Muscle of leg (tissue), 11 donors: ENCODE measurements around the gene BICDL1. TPM values are rescaled to one million over a fixed set of nuclear protein-coding genes. Genes with fewer than 3 reads are reported as not detected.

Experiments used
- DNase-seq: peaks from one replicate; pipeline ENCODE4 v3.0.0; 2013
- H3K27ac ChIP-seq: one replicate; pipeline ENCODE4 v1.5.1; 2013; ENCODE audit warnings: mild to moderate bottlenecking, low read length, control low read depth
- H3K27me3 ChIP-seq: one replicate; pipeline ENCODE4 v1.6.1; 2013; ENCODE audit warnings: low read length; ENCODE audit not compliant: control insufficient read depth, insufficient read depth
- H3K36me3 ChIP-seq: one replicate; pipeline ENCODE4 v1.6.1; 2013; ENCODE audit warnings: low read length; ENCODE audit not compliant: control insufficient read depth, insufficient read depth
- H3K4me1 ChIP-seq: one replicate; pipeline ENCODE4 v1.6.1; 2013; ENCODE audit warnings: low read length; ENCODE audit not compliant: control insufficient read depth, insufficient read depth
- H3K4me3 ChIP-seq: one replicate; pipeline ENCODE4 v1.5.1; 2013; ENCODE audit warnings: low read length, control low read depth
- H3K9me3 ChIP-seq: replicated peaks from 2 replicates; pipeline ENCODE4 v1.6.1; 2013; ENCODE audit warnings: low read depth, low read length; ENCODE audit not compliant: control insufficient read depth
- WGBS: methylation state at CpG from one replicate; pipeline ENCODE4 v1.1.5; 2013; ENCODE audit warnings: missing lambda C conversion rate; ENCODE audit not compliant: insufficient coverage; 5-methylcytosine and 5-hydroxymethylcytosine counted together
- polyA plus RNA-seq, 8 donors: library from polyadenylated mRNA; unstranded; fragments of 120-200 nt; gene quantifications; one replicate each; pipeline versions ENCODE4 v1.2.1 to v1.2.3, GENCODE V29; 2013; ENCODE audit warnings: inconsistent platforms in 1 of 8, low replicate concordance in 1 of 8; ENCODE audit not compliant: insufficient read length in 8 of 8, insufficient read depth in 1 of 8
- total RNA-seq: library from RNA; stranded (reverse); fragments of 120-200 nt; gene quantifications from one replicate; pipeline ENCODE4 v1.2.4, GENCODE V29; 2013

BICDL1 gene
- total and polyA plus RNA-seq, 9 donors: 1.3 to 6.4 (median 3.4) TPM

DNA sequence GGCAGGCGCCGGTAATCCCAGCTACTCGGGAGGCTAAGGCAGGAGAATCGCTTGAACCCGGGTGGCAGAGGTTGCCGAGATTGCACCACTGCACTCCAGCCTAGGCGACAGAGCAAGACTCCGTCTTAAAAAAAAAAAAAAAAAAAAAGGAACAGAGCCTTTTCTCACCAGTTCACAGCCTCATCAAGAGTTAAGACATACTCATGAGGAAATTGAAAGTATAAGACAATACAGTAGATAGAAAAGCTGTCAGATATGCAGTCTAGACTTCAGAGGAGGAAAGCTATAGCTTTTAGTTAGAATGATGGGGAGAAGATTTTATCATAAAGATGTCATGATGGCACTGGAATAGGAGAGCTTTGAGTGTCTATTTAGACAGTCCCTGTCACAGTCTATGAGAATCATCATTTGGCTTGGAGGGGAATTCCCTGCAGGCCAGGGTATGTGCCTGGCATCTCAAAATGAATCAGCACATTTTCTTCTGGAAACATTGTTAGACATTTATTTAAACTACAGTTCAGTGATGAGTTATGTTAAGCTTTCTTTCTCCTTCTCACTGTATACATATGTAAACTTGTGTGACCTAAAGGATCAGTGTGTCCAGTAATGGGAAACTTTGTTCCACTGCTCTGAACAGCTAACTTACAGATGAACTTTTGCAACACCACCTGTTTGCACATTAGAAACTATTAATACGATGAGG is 130.4 kb downstream of the BICDL1 start:
- WGBS: 86% methylated on average over 5 of the region's 9 CpGs
- peaks cover 23% of the 10 kb centered on the region for H3K4me1 ChIP-seq
- no peak overlapping the region for H3K4me3 ChIP-seq
- H3K36me3 ChIP-seq: peaks cover 19% of the 10 kb centered on the region
- DNase-seq: no peak
- no peak overlapping the region for H3K27ac ChIP-seq
- no peaks in the 10 kb centered on the region for H3K9me3 ChIP-seq
- H3K27me3 ChIP-seq: no peaks in the 10 kb centered on the region

DNA sequence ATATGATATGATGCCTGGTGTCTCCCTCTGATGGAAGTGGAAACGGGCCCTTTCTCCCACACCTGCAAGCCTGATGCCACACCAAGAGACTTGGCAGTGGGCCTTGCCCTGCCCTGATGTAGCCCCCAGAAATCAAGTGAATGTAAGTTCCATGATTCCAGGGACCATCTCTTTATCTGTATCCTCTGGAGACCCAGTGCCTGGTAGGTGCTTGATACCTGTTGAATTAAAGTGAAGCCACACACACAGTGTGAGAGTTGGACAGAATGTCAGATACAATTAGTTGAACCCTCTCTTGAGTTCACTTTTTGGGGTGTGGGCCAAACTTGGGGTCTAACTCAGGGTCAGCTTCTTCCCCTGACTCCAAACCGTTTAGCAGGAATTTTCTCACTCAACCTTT is 132.3 kb downstream of the BICDL1 start:
- no peak overlapping the region for H3K27ac ChIP-seq
- no peak overlapping the region for H3K4me3 ChIP-seq
- H3K36me3 ChIP-seq: peaks cover 13% of the 10 kb centered on the region
- no peak for DNase-seq
- H3K27me3 ChIP-seq: no peaks in the 10 kb centered on the region
- WGBS: no CpG with 5 or more reads among the region's 2 CpGs
- peaks cover 9% of the 10 kb centered on the region for H3K4me1 ChIP-seq
- no peaks in the 10 kb centered on the region for H3K9me3 ChIP-seq

- no peak for DNase-seq
- no peak overlapping the region for H3K27ac ChIP-seq
- H3K4me1 ChIP-seq: peaks cover 9% of the 10 kb centered on the region
- H3K4me3 ChIP-seq: no peak overlapping the region
- H3K36me3 ChIP-seq: peaks cover 18% of the 10 kb centered on the region
- WGBS: no CpG with 5 or more reads among the region's 4 CpGs
- no peaks in the 10 kb centered on the region for H3K9me3 ChIP-seq
- no peaks in the 10 kb centered on the region for H3K27me3 ChIP-seq
These were observed 132.8 kb downstream of the BICDL1 start for GRCh38 chr12:120121766-120122293.

DNA sequence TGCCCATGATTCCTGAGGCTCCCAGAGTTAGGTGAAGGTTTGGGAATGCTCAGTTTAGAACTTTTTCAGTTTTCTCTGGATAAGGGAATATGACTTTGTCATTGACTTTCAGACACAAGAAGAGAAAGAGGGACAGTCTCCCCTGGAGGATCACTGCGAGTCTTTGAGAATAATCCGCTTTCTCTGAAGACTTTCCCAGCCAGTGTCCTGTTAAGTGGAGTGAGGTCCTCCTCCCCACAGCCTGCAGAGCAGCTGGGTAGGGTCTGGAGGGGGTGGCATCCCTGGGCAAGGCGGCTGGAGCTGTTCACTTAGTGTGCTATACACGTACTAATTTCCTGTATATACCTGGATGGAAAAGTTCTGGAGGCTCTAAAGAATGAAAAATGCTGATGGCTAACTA is 136.0 kb downstream of the BICDL1 start:
- Histone ChIP-seq H3K4me1 (no peaks in the 10 kb centered on the region), H3K27ac (no peak overlapping the region)
- 93% methylated on average over 2 of the region's 4 CpGs for WGBS

GRCh38 chr12:120125792-120126634 is 137.0 kb downstream of the BICDL1 start:
- WGBS: 50% methylated on average over 1 of the region's 6 CpGs
- no peaks in the 10 kb centered on the region for H3K27me3 ChIP-seq
- H3K27ac ChIP-seq: peak overlapping the region; percentile 15
- H3K4me1 ChIP-seq: no peaks in the 10 kb centered on the region
- H3K36me3 ChIP-seq: peaks cover 50% of the 10 kb centered on the region
- no peak overlapping the region for H3K4me3 ChIP-seq
- DNase-seq: no peak
- H3K9me3 ChIP-seq: no peaks in the 10 kb centered on the region

More for the DNA sequence above, 136.0 kb downstream of the BICDL1 start:
- H3K36me3 ChIP-seq: peaks cover 40% of the 10 kb centered on the region
- no peaks in the 10 kb centered on the region for H3K27me3 ChIP-seq
- no peak overlapping the region for H3K4me3 ChIP-seq
- DNase-seq: no peak
- H3K9me3 ChIP-seq: no peaks in the 10 kb centered on the region

DNA sequence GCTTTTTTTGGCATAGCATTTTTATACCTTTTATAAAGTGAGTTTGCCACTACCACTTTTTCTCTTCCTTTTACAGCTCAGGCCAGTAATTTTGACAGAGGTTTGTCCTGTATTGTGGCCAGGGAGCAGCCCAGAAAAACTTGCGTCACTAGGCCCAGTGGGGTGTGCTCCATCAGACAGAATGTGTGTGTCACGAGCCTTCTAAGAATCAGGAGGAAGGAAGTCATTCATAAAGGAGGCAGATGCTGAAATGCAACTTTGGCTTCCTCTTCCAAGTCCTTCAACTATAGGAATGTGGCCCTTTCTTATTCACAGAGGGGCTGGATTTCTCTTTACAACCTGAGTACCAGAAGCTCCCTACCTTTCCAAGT is 137.6 kb downstream of the BICDL1 start:
- Histone ChIP-seq H3K27me3 (no peaks in the 10 kb centered on the region), H3K9me3 (no peaks in the 10 kb centered on the region), H3K4me3 (no peak overlapping the region), H3K36me3 (peaks cover 56% of the 10 kb centered on the region), H3K27ac (peak overlapping the region; percentile 15), H3K4me1 (no peaks in the 10 kb centered on the region)
- peak; percentile 82 for DNase-seq
- 50% methylated on average over 2 of the region's 2 CpGs for WGBS

DNA sequence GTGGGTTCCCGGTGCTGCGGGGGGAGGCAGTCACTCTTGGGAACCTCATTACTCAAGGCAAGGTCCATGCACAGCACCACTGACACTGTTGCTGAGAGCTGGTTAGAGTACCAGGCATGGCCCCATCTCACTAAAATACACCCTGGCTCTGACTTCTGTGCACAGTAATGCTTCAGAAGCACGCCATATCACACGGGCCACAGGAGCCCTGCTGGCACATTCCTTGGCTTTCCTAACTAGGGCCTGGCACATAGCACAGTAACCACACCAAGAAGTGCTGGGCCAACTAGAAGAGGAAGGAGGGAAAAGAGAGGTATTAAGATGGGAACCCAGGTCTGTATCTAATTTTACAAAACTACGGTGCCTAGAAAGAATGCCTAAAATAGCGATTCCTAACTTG is 141.0 kb downstream of the BICDL1 start:
- Histone ChIP-seq H3K4me1 (no peaks in the 10 kb centered on the region), H3K4me3 (no peak overlapping the region), H3K27ac (no peak overlapping the region), H3K36me3 (peaks cover 89% of the 10 kb centered on the region), H3K27me3 (no peaks in the 10 kb centered on the region), H3K9me3 (no peaks in the 10 kb centered on the region)
- WGBS: 92% methylated on average over 5 of the region's 6 CpGs
- DNase-seq: no peak

DNA sequence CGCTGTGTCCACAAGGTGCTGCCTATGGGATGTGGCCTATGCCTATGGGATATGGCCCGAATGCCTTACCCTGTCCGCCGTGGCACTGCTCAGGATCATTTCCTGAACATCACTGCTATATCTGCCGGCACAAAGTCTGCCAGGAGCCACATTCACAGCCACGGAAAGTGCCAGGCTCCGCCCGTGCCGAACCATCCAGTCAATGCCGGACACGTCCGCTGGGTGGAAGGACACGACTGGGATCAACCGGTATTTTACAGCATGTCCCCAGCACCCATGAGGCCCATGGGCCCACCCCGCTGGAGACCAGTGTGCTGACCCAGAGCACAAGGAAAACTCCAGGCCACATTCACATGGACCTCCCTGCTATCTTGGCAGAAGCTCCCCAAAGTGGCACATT is 142.1 kb downstream of the BICDL1 start:
- WGBS: 97% methylated on average over 15 of the region's 15 CpGs
- no peak for DNase-seq
- no peaks in the 10 kb centered on the region for H3K27me3 ChIP-seq
- no peak overlapping the region for H3K27ac ChIP-seq
- no peaks in the 10 kb centered on the region for H3K9me3 ChIP-seq
- H3K4me3 ChIP-seq: no peak overlapping the region
- H3K4me1 ChIP-seq: no peaks in the 10 kb centered on the region
- peaks cover 91% of the 10 kb centered on the region for H3K36me3 ChIP-seq

GRCh38 chr12:120132054-120132836 is 143.2 kb downstream of the BICDL1 start:
- Histone ChIP-seq H3K36me3 (peaks cover 94% of the 10 kb centered on the region), H3K27me3 (no peaks in the 10 kb centered on the region), H3K27ac (no peak overlapping the region), H3K4me3 (no peak overlapping the region), H3K4me1 (no peaks in the 10 kb centered on the region), H3K9me3 (no peaks in the 10 kb centered on the region)
- DNase-seq: no peak
- WGBS: 82% methylated on average over 2 of the region's 9 CpGs
